ENCODE data around the gene ADARB2. TPM values are rescaled to one million over a fixed set of nuclear protein-coding genes. Genes with fewer than 3 reads are reported as not detected.

ADARB2 gene
- total and polyA plus RNA-seq, 7 experiments from 2014 or later, result 0.05 to 13.6 (median 6.3) TPM; not detected in 3

GRCh38 chr10:1674501-1674900, 62.8 kb downstream of the ADARB2 start:
- POLR2A ChIA-PET, result no interaction called here
- intact Hi-C loops (cut with micrococcal nuclease), result no loop called here

DNA sequence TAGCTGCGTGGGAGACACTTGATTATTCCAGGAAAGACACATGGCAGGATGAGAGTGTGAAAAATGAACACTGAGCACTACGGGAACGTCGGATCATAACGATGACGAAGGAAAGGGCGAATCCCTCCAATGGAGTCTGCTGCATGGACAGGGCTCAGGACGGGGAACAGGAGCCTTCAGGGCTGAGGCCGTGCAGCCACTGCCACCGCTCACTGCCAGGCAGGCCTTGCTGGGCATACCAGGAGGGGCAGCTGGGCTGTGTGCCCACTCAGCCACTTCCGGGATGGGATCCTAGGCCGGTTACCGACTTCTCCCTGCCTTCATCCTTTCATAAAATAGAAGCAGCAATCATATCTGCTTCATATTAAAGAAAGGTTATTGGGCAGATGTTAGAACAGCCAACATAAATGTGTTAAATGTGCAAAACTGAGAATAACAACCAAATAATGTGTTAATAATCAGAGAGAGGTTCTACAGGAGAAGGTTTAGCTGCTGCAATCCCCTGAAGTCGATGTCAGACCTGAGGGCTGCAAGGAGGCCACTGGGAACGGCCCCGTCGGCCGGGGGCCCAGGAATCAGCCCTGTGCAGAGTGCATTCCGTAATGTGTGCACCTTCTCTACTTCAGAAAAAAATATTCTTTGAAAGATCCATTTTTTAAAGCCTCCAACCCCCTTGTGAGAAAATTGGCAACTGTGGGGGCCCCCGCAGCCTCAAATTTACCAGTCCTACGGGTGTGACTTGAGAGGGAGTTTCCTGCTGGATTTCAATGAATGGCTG, 63.6 kb downstream of the ADARB2 start:
- ATAC-seq (no peak), DNase-seq (no peak)
- Histone ChIP-seq H3K4me3 (ENCODE audit: low read length) (no peak overlapping the region), H3K4me1 (ENCODE audit: control insufficient read depth in 2 of 2, insufficient read depth in 2 of 2, low read length in 2 of 2) (no peaks in the 10 kb centered on the region), H3K9me3 (ENCODE audit: control insufficient read depth in 2 of 3, low read length in 3 of 3) (no peaks in the 10 kb centered on the region), H3K27me3 (ENCODE audit: control insufficient read depth in 2 of 2, insufficient read depth in 2 of 2, low read length in 2 of 2) (no peaks in the 10 kb centered on the region), H3K27ac (ENCODE audit: low read depth, low read length) (no peak overlapping the region), H3K36me3 (ENCODE audit: control insufficient read depth in 2 of 3, insufficient read depth in 3 of 3, low read length in 3 of 3) (no peaks in the 10 kb centered on the region)
- intact Hi-C loops (cut with micrococcal nuclease), result no loop called here
- ChIA-PET POLR2A (no interaction called here), CTCF (no interaction called here)
- Mint-ChIP-seq H3K27me3 (peaks cover 0 to 12% (median 10%) of the 10 kb centered on the region in 5 donors), H3K9me3 (peaks cover 0 to 2% (median 0%) of the 10 kb centered on the region in 11 donors), H3K36me3 (no peaks in the 10 kb centered on the region), H3K4me3 (no peak overlapping the region), H3K4me1 (no peaks in the 10 kb centered on the region), H3K27ac (no peak overlapping the region)

More at GRCh38 chr10:1674501-1674900, 62.8 kb downstream of the ADARB2 start:
- peaks cover 0 to 15% (median 10%) of the 10 kb centered on the region in 5 donors for H3K27me3 Mint-ChIP-seq
- Histone ChIP-seq H3K9me3 (ENCODE audit: control insufficient read depth in 2 of 3, low read length in 3 of 3) (no peaks in the 10 kb centered on the region), H3K27ac (ENCODE audit: low read depth, low read length) (no peak overlapping the region), H3K27me3 (ENCODE audit: control insufficient read depth in 2 of 2, insufficient read depth in 2 of 2, low read length in 2 of 2) (no peaks in the 10 kb centered on the region), H3K4me1 (ENCODE audit: control insufficient read depth in 2 of 2, insufficient read depth in 2 of 2, low read length in 2 of 2) (no peaks in the 10 kb centered on the region), H3K36me3 (ENCODE audit: control insufficient read depth in 2 of 3, insufficient read depth in 3 of 3, low read length in 3 of 3) (no peaks in the 10 kb centered on the region), H3K4me3 (ENCODE audit: low read length) (no peak overlapping the region)
- H3K36me3 Mint-ChIP-seq, result no peaks in the 10 kb centered on the region
- DNase-seq (no peak), ATAC-seq (no peak)
- peaks cover 0 to 2% (median 0%) of the 10 kb centered on the region in 11 donors for H3K9me3 Mint-ChIP-seq
- no peaks in the 10 kb centered on the region for H3K4me1 Mint-ChIP-seq
- no peak overlapping the region for H3K27ac Mint-ChIP-seq
- CTCF ChIA-PET, result no interaction called here
- H3K4me3 Mint-ChIP-seq, result no peak overlapping the region

DNA sequence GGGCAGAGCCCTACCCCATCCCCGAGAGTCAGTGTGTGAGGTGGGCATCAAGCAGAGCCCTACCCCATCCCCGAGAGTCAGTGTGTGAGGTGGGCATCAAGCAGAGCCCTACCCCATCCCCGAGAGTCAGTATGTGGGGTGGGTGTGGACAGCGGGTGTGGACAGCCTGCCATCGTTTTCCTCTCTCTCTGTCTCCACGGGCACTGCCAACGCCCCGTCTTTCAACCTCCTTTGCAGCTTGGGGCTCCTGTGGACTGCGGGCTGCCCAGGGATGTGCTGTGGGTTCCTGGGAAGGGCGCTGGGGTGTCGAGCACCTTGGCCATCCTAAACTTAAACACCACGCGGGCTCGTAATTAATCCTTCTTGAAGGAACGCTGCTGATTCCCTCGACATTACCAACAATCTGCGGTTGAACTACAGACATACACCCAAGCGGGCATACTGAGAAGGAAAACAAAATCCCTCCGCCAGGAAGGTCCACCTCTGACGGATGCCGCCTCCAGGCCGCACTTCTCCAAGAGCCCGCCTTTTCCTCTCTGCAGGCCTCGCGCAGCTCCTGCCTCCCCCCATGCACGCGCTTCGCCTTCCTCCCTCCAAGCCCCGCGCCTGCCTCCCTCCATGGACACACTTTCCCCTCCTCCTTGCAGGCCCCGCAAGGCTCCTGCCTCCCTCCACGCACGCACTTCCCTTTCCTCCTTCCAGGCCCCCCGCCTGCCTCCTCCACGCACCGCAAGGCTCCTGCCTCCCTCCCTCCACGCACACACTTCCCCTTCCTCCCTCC, 65.1 kb downstream of the ADARB2 start:
- Histone ChIP-seq H3K9me3 (ENCODE audit: control insufficient read depth in 2 of 3, low read length in 3 of 3) (no peaks in the 10 kb centered on the region), H3K27me3 (ENCODE audit: control insufficient read depth in 2 of 2, insufficient read depth in 2 of 2, low read length in 2 of 2) (no peaks in the 10 kb centered on the region), H3K27ac (ENCODE audit: low read depth, low read length) (no peak overlapping the region), H3K4me1 (ENCODE audit: control insufficient read depth in 2 of 2, insufficient read depth in 2 of 2, low read length in 2 of 2) (no peaks in the 10 kb centered on the region), H3K4me3 (ENCODE audit: low read length) (no peak overlapping the region), H3K36me3 (ENCODE audit: control insufficient read depth in 2 of 3, insufficient read depth in 3 of 3, low read length in 3 of 3) (no peaks in the 10 kb centered on the region)
- POLR2A ChIA-PET, result no interaction called here
- Mint-ChIP-seq H3K4me1 (no peaks in the 10 kb centered on the region), H3K36me3 (no peaks in the 10 kb centered on the region), H3K27me3 (peaks cover 0 to 16% (median 10%) of the 10 kb centered on the region in 5 donors), H3K9me3 (peaks cover 0 to 2% (median 0%) of the 10 kb centered on the region in 11 donors), H3K4me3 (no peak overlapping the region), H3K27ac (no peak overlapping the region)
- DNase-seq (no peak), ATAC-seq (no peak)
- CTCF ChIA-PET, result no interaction called here
- intact Hi-C loops (cut with micrococcal nuclease), result no loop called here

GRCh38 chr10:1671366-1672000, 65.8 kb downstream of the ADARB2 start:
- peaks cover 0 to 14% (median 10%) of the 10 kb centered on the region in 5 donors for H3K27me3 Mint-ChIP-seq
- H3K36me3 Mint-ChIP-seq, result no peaks in the 10 kb centered on the region
- H3K9me3 Mint-ChIP-seq, result peaks cover 0 to 2% (median 0%) of the 10 kb centered on the region in 11 donors
- DNase-seq (no peak), ATAC-seq (no peak)
- Histone ChIP-seq H3K9me3 (ENCODE audit: control insufficient read depth in 2 of 3, low read length in 3 of 3) (no peaks in the 10 kb centered on the region), H3K27me3 (ENCODE audit: control insufficient read depth in 2 of 2, insufficient read depth in 2 of 2, low read length in 2 of 2) (no peaks in the 10 kb centered on the region), H3K36me3 (ENCODE audit: control insufficient read depth in 2 of 3, insufficient read depth in 3 of 3, low read length in 3 of 3) (no peaks in the 10 kb centered on the region), H3K4me3 (ENCODE audit: low read length) (no peak overlapping the region), H3K4me1 (ENCODE audit: control insufficient read depth in 2 of 2, insufficient read depth in 2 of 2, low read length in 2 of 2) (no peaks in the 10 kb centered on the region), H3K27ac (ENCODE audit: low read depth, low read length) (no peak overlapping the region)
- intact Hi-C loops (cut with micrococcal nuclease), result no loop called here
- CTCF ChIA-PET, result no interaction called here
- no peaks in the 10 kb centered on the region for H3K4me1 Mint-ChIP-seq
- H3K4me3 Mint-ChIP-seq, result no peak overlapping the region
- POLR2A ChIA-PET, result no interaction called here
- no peak overlapping the region for H3K27ac Mint-ChIP-seq

GRCh38 chr10:1670541-1671365, 66.6 kb downstream of the ADARB2 start:
- H3K36me3 Mint-ChIP-seq, result no peaks in the 10 kb centered on the region
- no peak for ATAC-seq
- intact Hi-C loops (cut with micrococcal nuclease), result no loop called here
- Histone ChIP-seq H3K27me3 (ENCODE audit: control insufficient read depth in 2 of 2, insufficient read depth in 2 of 2, low read length in 2 of 2) (no peaks in the 10 kb centered on the region), H3K4me1 (ENCODE audit: control insufficient read depth in 2 of 2, insufficient read depth in 2 of 2, low read length in 2 of 2) (no peaks in the 10 kb centered on the region), H3K27ac (ENCODE audit: low read depth, low read length) (no peak overlapping the region), H3K36me3 (ENCODE audit: control insufficient read depth in 2 of 3, insufficient read depth in 3 of 3, low read length in 3 of 3) (no peaks in the 10 kb centered on the region), H3K9me3 (ENCODE audit: control insufficient read depth in 2 of 3, low read length in 3 of 3) (no peaks in the 10 kb centered on the region), H3K4me3 (ENCODE audit: low read length) (no peak overlapping the region)
- peaks cover 0 to 12% (median 10%) of the 10 kb centered on the region in 5 donors for H3K27me3 Mint-ChIP-seq
- CTCF ChIA-PET, result no interaction called here
- no peaks in the 10 kb centered on the region for H3K4me1 Mint-ChIP-seq
- POLR2A ChIA-PET, result no interaction called here
- H3K27ac Mint-ChIP-seq, result no peak overlapping the region
- DNase-seq, result no peak
- peaks cover 0 to 2% (median 0%) of the 10 kb centered on the region in 11 donors for H3K9me3 Mint-ChIP-seq
- no peak overlapping the region for H3K4me3 Mint-ChIP-seq

- Mint-ChIP-seq H3K27ac (no peak overlapping the region), H3K4me1 (no peaks in the 10 kb centered on the region), H3K36me3 (no peaks in the 10 kb centered on the region), H3K27me3 (peaks cover 0 to 7% (median 2%) of the 10 kb centered on the region in 5 donors), H3K9me3 (peaks cover 0 to 2% (median 0%) of the 10 kb centered on the region in 11 donors), H3K4me3 (no peak overlapping the region)
- DNase-seq (no peak), ATAC-seq (no peak)
- H3K4me1 ChIP-seq (ENCODE audit: control insufficient read depth in 2 of 2, insufficient read depth in 2 of 2, low read length in 2 of 2), result no peaks in the 10 kb centered on the region
- H3K36me3 ChIP-seq (ENCODE audit: control insufficient read depth in 2 of 3, insufficient read depth in 3 of 3, low read length in 3 of 3), result no peaks in the 10 kb centered on the region
- H3K9me3 ChIP-seq (ENCODE audit: control insufficient read depth in 2 of 3, low read length in 3 of 3), result no peaks in the 10 kb centered on the region
- CTCF ChIA-PET, result no interaction called here
- POLR2A ChIA-PET, result no interaction called here
- intact Hi-C loops (cut with micrococcal nuclease), result no loop called here
- H3K27ac ChIP-seq (ENCODE audit: low read depth, low read length), result no peak overlapping the region
- H3K27me3 ChIP-seq (ENCODE audit: control insufficient read depth in 2 of 2, insufficient read depth in 2 of 2, low read length in 2 of 2), result no peaks in the 10 kb centered on the region
- no peak overlapping the region for H3K4me3 ChIP-seq (ENCODE audit: low read length)
These were observed 67.9 kb downstream of the ADARB2 start for GRCh38 chr10:1669433-1669832.

All from naive thymus-derived CD4-positive, alpha-beta T cell (primary cell).